ENCODE results near the gene GRIA1. TPM values are rescaled to one million over a fixed set of nuclear protein-coding genes. Genes with fewer than 3 reads are reported as not detected.

GRIA1 gene
- total RNA-seq, 1 experiment from 2014 or later = not detected

- H3K36me3 ChIP-seq (ENCODE audit: control insufficient read depth, insufficient read depth, low read length) = no peaks in the 10 kb centered on the region
- H3K27ac ChIP-seq (ENCODE audit: low read length) = no peak overlapping the region
- ChIA-PET CTCF (no interaction called here), POLR2A (no interaction called here)
- in situ Hi-C loops (cut with HindIII; ENCODE audit: low pct_unique_long_range_greater_than_20kb, low sequenced_read_pairs) (no loop called here), intact Hi-C loops (cut with micrococcal nuclease; ENCODE audit: unreplicated experiment) (no loop called here)
- H3K4me1 ChIP-seq (ENCODE audit: control insufficient read depth, insufficient read depth, low read length) = no peaks in the 10 kb centered on the region
- H3K9me3 ChIP-seq (ENCODE audit: control insufficient read depth, insufficient read depth, low read depth, low read length) = no peaks in the 10 kb centered on the region
- H3K4me3 ChIP-seq (ENCODE audit: low read depth in 2 of 2, low read length in 2 of 2) = no peak overlapping the region
- ATAC-seq (no peak), DNase-seq (ENCODE audit: low read depth, low spot score) (no peak)
- TF ChIP-seq SIN3A (IDR thresholded peaks at IDR 0.05; ENCODE audit: borderline replicate concordance, insufficient read depth, low read depth, low read length) (no peak), POLR2AphosphoS5 (IDR thresholded peaks at IDR 0.05; ENCODE audit: low read depth, low read length) (no peak), TCF7L2 (IDR thresholded peaks at IDR 0.05; ENCODE audit: low read depth, low read length) (no peak), CTCF (IDR thresholded peaks at IDR 0.05) (no peak)
- TF ChIP-seq, protein P1, sequence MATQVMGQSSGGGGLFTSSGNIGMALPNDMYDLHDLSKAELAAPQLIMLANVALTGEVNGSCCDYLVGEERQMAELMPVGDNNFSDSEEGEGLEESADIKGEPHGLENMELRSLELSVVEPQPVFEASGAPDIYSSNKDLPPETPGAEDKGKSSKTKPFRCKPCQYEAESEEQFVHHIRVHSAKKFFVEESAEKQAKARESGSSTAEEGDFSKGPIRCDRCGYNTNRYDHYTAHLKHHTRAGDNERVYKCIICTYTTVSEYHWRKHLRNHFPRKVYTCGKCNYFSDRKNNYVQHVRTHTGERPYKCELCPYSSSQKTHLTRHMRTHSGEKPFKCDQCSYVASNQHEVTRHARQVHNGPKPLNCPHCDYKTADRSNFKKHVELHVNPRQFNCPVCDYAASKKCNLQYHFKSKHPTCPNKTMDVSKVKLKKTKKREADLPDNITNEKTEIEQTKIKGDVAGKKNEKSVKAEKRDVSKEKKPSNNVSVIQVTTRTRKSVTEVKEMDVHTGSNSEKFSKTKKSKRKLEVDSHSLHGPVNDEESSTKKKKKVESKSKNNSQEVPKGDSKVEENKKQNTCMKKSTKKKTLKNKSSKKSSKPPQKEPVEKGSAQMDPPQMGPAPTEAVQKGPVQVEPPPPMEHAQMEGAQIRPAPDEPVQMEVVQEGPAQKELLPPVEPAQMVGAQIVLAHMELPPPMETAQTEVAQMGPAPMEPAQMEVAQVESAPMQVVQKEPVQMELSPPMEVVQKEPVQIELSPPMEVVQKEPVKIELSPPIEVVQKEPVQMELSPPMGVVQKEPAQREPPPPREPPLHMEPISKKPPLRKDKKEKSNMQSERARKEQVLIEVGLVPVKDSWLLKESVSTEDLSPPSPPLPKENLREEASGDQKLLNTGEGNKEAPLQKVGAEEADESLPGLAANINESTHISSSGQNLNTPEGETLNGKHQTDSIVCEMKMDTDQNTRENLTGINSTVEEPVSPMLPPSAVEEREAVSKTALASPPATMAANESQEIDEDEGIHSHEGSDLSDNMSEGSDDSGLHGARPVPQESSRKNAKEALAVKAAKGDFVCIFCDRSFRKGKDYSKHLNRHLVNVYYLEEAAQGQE (IDR thresholded peaks at IDR 0.05; ENCODE audit: insufficient read depth in 1 of 2, low read depth in 2 of 2, low read length in 1 of 2) = no peak
- no TSS peak for BruUV-seq (replicated peaks)
- no peaks in the 10 kb centered on the region for H3K27me3 ChIP-seq (ENCODE audit: control insufficient read depth, insufficient read depth, low read length)
Measured at GRCh38 chr5:153618307-153618706, 127.8 kb downstream of the GRIA1 start.

- DNase-seq (ENCODE audit: low read depth, low spot score) = no peak
- intact Hi-C loops (cut with micrococcal nuclease; ENCODE audit: unreplicated experiment) (no loop called here), in situ Hi-C loops (cut with HindIII; ENCODE audit: low pct_unique_long_range_greater_than_20kb, low sequenced_read_pairs) (no loop called here)
- H3K27ac ChIP-seq (ENCODE audit: low read length) = no peak overlapping the region
- ChIA-PET CTCF (no interaction called here), POLR2A (no interaction called here)
- no peak for ATAC-seq
- no peaks in the 10 kb centered on the region for H3K4me1 ChIP-seq (ENCODE audit: control insufficient read depth, insufficient read depth, low read length)
- H3K4me3 ChIP-seq (ENCODE audit: low read depth in 2 of 2, low read length in 2 of 2) = no peak overlapping the region
- no peaks in the 10 kb centered on the region for H3K9me3 ChIP-seq (ENCODE audit: control insufficient read depth, insufficient read depth, low read depth, low read length)
- no TSS peak for BruUV-seq (replicated peaks)
- H3K36me3 ChIP-seq (ENCODE audit: control insufficient read depth, insufficient read depth, low read length) = no peaks in the 10 kb centered on the region
- H3K27me3 ChIP-seq (ENCODE audit: control insufficient read depth, insufficient read depth, low read length) = no peaks in the 10 kb centered on the region
- TF ChIP-seq TCF7L2 (IDR thresholded peaks at IDR 0.05; ENCODE audit: low read depth, low read length) (no peak), SIN3A (IDR thresholded peaks at IDR 0.05; ENCODE audit: borderline replicate concordance, insufficient read depth, low read depth, low read length) (no peak), CTCF (IDR thresholded peaks at IDR 0.05) (no peak), POLR2AphosphoS5 (IDR thresholded peaks at IDR 0.05; ENCODE audit: low read depth, low read length) (no peak)
- TF ChIP-seq, protein P1 (IDR thresholded peaks at IDR 0.05; ENCODE audit: insufficient read depth in 1 of 2, low read depth in 2 of 2, low read length in 1 of 2) = no peak
Measured at GRCh38 chr5:153618867-153619266, 128.4 kb downstream of the GRIA1 start.
